Transverse colon (tissue), 4 donors: ENCODE results near the gene RFTN1. TPM values are rescaled to one million over a fixed set of nuclear protein-coding genes. Genes with fewer than 3 reads are reported as not detected.

Experiments
- DNase-seq: peaks from one replicate; pipeline ENCODE4 v3.0.0-alpha.2; 2019
- H3K27ac ChIP-seq, 4 donors: fragments of 200-600 bp; sonication (generic); 2 replicates each; pipeline ENCODE4 v1.5.1; 2016 to 2018; ENCODE audit warnings: inconsistent platforms in 4 of 4
- H3K27me3 ChIP-seq: fragments of 200-600 bp; sonication (generic); 2 replicates; pipeline ENCODE4 v1.5.1; 2017; ENCODE audit warnings: inconsistent platforms
- H3K36me3 ChIP-seq, 4 donors: fragments of 200-600 bp; sonication (generic); 2 replicates each; pipeline ENCODE4 v1.5.1; 2017 to 2019; ENCODE audit warnings: inconsistent platforms in 4 of 4
- H3K4me1 ChIP-seq, 4 donors: fragments of 200-600 bp; sonication (generic); 2 replicates each; pipeline ENCODE4 v1.5.1; 2017 to 2020; ENCODE audit warnings: inconsistent platforms in 4 of 4
- H3K4me3 ChIP-seq, 4 donors: fragments of 200-600 bp; sonication (generic); 1 replicate in 1 of 4; 2 replicates in 3 of 4; pipeline versions ENCODE4 v1.5.1 to v1.6.1; 2017 to 2019; ENCODE audit warnings: inconsistent platforms in 4 of 4
- H3K9me3 ChIP-seq, 2 donors: fragments of 200-600 bp; sonication (generic); 2 replicates each; pipeline ENCODE4 v1.5.1; 2017 to 2019; ENCODE audit warnings: inconsistent platforms in 2 of 2
- CTCF ChIP-seq, 5 experiments: fragments of 200-600 bp in 3 of 5; fragments of 450-650 bp in 2 of 5; sonication (generic) in 3 of 5; IDR thresholded peaks; 1 replicate in 2 of 5; 2 replicates in 3 of 5; pipeline ENCODE4 v1.5.1; 2016 to 2017; ENCODE audit warnings: antibody characterized with exemption in 5 of 5, inconsistent platforms in 3 of 5, mild to moderate bottlenecking in 2 of 5, moderate library complexity in 1 of 5
- EP300 ChIP-seq: sonication (generic); formaldehyde crosslinking; IDR thresholded peaks from one replicate; pipeline ENCODE4 v1.6.1; 2017; ENCODE audit warnings: antibody characterized with exemption, low read depth
- POLR2A ChIP-seq: fragments of 450-650 bp; IDR thresholded peaks from one replicate; pipeline ENCODE4 v1.6.1; 2016; ENCODE audit warnings: antibody characterized with exemption, mild to moderate bottlenecking, moderate library complexity
- POLR2AphosphoS5 ChIP-seq, 3 donors: sonication (generic); formaldehyde crosslinking; IDR thresholded peaks; one replicate each; pipeline ENCODE4 v1.6.1; 2016; ENCODE audit warnings: antibody characterized with exemption in 3 of 3
- WGBS, 2 donors: methylation state at CpG; one replicate each; pipeline ENCODE4 v1.1.5; 2018; ENCODE audit warnings: low coverage in 1 of 2; 5-methylcytosine and 5-hydroxymethylcytosine counted together
- in situ Hi-C, 4 donors: fragments of 200-750 bp; cut with MboI; loops; one replicate each; pipeline versions ENCODE4 v1.15.0 to v1.15.1; 2017; ENCODE audit warnings: low sequenced_read_pairs in 3 of 4, low pct_ligation_motif_present in 1 of 4, low pct_unique_long_range_greater_than_20kb in 1 of 4
- intact Hi-C: fragments of 100-400 bp; cut with DNase I; formaldehyde crosslinking; loops from one replicate; pipeline ENCODE4 v1.15.1; 2023; ENCODE audit warnings: low total_unique reads
- total RNA-seq, 4 donors: library from RNA; depleted of rRNA; stranded (reverse); fragments of >200 nt; gene quantifications; one replicate each; pipeline ENCODE4 v1.1.0, GENCODE V29; 2016

Gene RFTN1
- total RNA-seq, 4 donors from 2014 or later = 6.7 to 25.7 (median 15.7) TPM

- no peaks in the 10 kb centered on the region for H3K9me3 ChIP-seq
- no peak overlapping the region for H3K27ac ChIP-seq
- H3K4me1 ChIP-seq = no peaks in the 10 kb centered on the region
- no peaks in the 10 kb centered on the region for H3K27me3 ChIP-seq
- intact Hi-C loops (no loop called here), in situ Hi-C loops (no loop called here)
- no peaks in the 10 kb centered on the region for H3K36me3 ChIP-seq
- 80 to 88% methylated on average over 2 to 5 of the region's 5 CpGs for WGBS, 2 donors
- TF ChIP-seq EP300 = no peak
- no peak for TF ChIP-seq POLR2AphosphoS5 (IDR thresholded peaks at IDR 0.05)
- no peak for TF ChIP-seq CTCF (IDR thresholded peaks at IDR 0.05)
- no peak for DNase-seq
- no peak overlapping the region for H3K4me3 ChIP-seq
These were observed 130.7 kb downstream of the RFTN1 start for GRCh38 chr3:16382845-16383244.

- intact Hi-C loops = no loop called here
- Histone ChIP-seq H3K36me3 (no peaks in the 10 kb centered on the region), H3K27me3 (no peaks in the 10 kb centered on the region), H3K9me3 (no peaks in the 10 kb centered on the region), H3K27ac (no peak overlapping the region), H3K4me3 (no peak overlapping the region), H3K4me1 (no peaks in the 10 kb centered on the region)
- 83 to 89% methylated on average over 4 of the region's 4 CpGs for WGBS, 2 donors
- TF ChIP-seq EP300 = no peak
- TF ChIP-seq CTCF (IDR thresholded peaks at IDR 0.05) = no peak
- no peak for TF ChIP-seq POLR2AphosphoS5 (IDR thresholded peaks at IDR 0.05)
- no peak for TF ChIP-seq POLR2A
- DNase-seq = no peak
- in situ Hi-C loops = no loop called here
These were observed 132.1 kb downstream of the RFTN1 start for GRCh38 chr3:16381426-16381825.

- 92 to 100% methylated on average over 1 of the region's 1 CpG for WGBS, 2 donors
- no peak for DNase-seq
- no peaks in the 10 kb centered on the region for H3K4me1 ChIP-seq
- intact Hi-C loops (no loop called here), in situ Hi-C loops (no loop called here)
- H3K36me3 ChIP-seq = no peaks in the 10 kb centered on the region
- no peaks in the 10 kb centered on the region for H3K9me3 ChIP-seq
- no peaks in the 10 kb centered on the region for H3K27me3 ChIP-seq
- no peak overlapping the region for H3K4me3 ChIP-seq
- no peak overlapping the region for H3K27ac ChIP-seq
- TF ChIP-seq CTCF (IDR thresholded peaks at IDR 0.05) = no peak
- TF ChIP-seq POLR2AphosphoS5 (IDR thresholded peaks at IDR 0.05) = no peak
- no peak for TF ChIP-seq EP300
- TF ChIP-seq POLR2A = no peak
These were observed 133.1 kb downstream of the RFTN1 start for GRCh38 chr3:16380421-16380820.

- H3K27me3 ChIP-seq = no peaks in the 10 kb centered on the region
- H3K27ac ChIP-seq = no peak overlapping the region
- in situ Hi-C loops = no loop called here
- WGBS, 2 donors = 50% methylated on average over 2 of the region's 2 CpGs; no CpG with 5 or more reads in 1 of the 2 donors
- intact Hi-C loops = no loop called here
- H3K4me3 ChIP-seq = no peak overlapping the region
- no peak for DNase-seq
- H3K4me1 ChIP-seq = no peaks in the 10 kb centered on the region
- H3K36me3 ChIP-seq = no peaks in the 10 kb centered on the region
- no peaks in the 10 kb centered on the region for H3K9me3 ChIP-seq
- TF ChIP-seq EP300 (no peak), CTCF (IDR thresholded peaks at IDR 0.05) (no peak), POLR2A (no peak), POLR2AphosphoS5 (IDR thresholded peaks at IDR 0.05) (no peak)
These were observed 133.7 kb downstream of the RFTN1 start for GRCh38 chr3:16379838-16380237.
